GM19452 (cell line): ENCODE results near the gene NPAP1.
"Not testable (repeated sequence)": the region's sequence is repeated elsewhere in the genome, so short reads cannot be mapped to it uniquely, and the experiment has no call there.

Experiments used
- ATAC-seq: cut with Tn5 transposase; IDR thresholded peaks from one replicate; pipeline ENCODE4 v1.9.1; 2021; ENCODE audit not compliant: unreplicated experiment

Gene NPAP1, protein sequence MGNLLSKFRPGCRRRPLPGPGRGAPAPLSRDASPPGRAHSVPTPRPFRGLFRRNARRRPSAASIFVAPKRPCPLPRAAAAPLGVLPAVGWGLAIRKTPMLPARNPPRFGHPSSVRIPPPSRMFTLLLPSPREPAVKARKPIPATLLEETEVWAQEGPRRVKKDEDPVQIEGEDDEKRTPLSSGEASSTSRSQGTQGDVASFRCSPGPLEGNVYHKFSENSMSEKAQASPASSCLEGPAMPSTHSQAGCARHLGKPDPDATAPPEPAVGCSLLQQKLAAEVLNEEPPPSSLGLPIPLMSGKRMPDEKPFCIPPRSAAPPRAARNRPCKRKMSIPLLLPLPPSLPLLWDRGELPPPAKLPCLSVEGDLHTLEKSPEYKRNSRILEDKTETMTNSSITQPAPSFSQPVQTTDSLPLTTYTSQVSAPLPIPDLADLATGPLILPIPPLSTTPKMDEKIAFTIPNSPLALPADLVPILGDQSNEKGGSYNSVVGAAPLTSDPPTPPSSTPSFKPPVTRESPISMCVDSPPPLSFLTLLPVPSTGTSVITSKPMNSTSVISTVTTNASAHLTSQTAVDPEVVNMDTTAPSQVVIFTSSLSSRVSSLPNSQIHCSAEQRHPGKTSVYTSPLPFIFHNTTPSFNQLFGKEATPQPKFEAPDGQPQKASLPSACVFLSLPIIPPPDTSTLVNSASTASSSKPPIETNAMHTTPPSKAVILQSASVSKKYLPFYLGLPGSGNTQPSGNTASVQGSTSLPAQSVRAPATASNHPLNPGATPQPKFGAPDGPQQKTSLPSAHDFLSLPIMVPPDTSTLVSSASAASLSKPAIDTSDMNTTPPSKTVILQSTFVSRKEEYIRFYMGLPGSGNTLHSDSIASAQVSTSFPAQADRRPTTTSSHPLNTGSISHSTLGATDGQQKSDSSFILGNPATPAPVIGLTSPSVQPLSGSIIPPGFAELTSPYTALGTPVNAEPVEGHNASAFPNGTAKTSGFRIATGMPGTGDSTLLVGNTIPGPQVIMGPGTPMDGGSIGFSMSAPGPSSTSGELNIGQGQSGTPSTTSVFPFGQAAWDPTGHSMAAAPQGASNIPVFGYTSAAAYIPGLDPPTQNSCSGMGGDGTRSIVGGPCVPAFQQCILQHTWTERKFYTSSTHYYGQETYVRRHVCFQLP

DNA sequence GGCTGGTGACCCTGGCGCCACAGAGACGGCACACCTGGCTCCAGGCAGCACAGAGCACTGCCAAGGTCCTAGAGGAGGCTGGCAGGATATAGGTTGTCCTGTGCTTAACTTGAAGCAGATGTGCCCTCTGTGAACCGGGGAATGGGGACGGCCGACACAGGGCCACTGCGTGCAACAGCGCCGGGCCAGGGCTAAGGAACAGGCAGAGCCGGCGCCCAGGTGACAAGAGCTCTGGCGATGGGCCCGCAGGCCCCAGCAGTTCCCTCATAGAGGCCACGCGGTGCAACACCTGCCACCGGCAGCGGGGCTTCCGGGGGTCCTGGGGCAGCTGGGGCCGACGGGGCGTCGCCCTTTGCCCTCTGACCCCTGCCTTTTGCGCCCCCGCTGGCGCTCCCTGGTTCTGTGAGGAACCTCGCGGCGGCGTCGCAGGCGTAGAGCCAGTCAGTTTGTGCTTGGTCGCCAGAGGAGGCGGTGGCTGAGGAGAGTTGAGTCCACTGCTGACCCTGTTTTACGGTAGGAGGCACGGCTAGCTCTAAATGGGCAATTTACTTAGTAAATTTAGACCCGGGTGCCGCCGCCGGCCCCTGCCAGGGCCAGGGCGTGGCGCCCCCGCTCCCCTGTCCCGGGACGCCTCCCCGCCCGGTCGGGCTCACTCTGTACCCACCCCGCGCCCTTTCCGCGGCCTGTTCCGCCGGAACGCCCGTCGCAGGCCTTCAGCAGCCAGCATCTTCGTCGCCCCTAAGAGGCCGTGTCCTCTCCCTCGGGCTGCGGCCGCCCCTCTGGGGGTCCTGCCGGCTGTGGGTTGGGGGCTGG, at the start of gene NPAP1:
NPAP1 (plus strand) TSS at position 444 of the 813 bp plus-strand sequence; CDS start at position 537, 93 bp downstream.
- no peak for ATAC-seq

DNA sequence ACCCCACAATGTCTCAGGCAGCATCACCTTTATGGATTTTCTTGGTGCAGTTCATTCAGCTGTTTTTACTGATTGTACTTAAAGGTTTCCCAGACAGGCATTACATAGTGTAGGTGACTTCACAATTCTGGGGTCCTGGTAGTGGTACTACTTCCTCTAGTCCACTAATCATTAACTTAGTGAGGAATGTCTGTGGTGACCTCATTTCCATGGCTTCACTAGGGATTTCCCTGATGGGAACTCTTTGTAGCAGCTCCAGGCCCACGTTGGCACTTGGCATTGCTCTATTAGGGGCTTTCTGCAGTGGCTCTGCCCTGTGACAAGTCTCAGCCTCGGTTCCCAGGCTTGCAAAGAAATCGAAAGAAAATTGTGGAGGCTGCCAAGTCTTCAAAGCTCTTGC, 48.1 kb upstream of the NPAP1 start:
- ATAC-seq: no peak

DNA sequence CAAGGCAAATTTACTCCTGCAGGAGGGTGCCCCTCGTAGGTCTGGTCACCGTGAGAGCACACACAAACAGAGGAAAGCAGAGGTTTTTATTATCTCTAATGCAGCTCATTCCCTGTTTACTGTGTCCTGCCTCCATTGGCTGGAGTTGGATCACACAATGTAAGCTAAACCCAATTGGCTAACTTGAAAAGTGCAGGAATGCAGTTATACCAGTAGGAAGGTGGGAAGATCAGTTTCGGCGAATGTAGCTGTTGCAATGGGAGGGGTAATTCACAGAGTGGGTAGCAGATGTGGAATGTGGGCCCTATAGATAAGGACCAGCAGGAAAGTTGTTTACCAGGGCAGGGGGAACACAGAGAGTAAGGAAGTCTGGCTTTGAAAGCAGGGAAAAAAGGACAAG, 42.5 kb upstream of the NPAP1 start:
- no peak for ATAC-seq

DNA sequence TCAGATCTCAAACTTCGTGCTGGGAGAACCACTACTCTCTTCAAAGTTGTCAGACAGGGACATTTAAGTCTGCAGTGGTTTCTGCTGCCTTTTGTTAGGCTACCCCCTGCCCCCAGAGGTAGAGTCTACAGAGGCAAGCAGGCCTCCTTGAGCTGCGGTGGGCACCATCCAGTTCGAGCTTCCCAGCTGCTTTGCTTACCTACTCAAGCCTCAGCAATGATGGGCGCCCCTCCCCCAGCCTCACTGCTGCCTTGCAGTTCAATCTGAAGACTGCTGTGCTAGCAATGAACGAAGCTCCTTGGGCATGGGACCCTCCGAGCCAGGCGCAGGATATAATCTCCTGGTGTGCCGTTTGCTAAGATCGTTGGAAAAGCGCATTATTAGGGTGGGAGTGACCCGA, 36.2 kb upstream of the NPAP1 start:
- ATAC-seq: not testable (repeated sequence)

GRCh38 chr15:24645627-24646026, 29.9 kb upstream of the NPAP1 start:
- no peak for ATAC-seq

DNA sequence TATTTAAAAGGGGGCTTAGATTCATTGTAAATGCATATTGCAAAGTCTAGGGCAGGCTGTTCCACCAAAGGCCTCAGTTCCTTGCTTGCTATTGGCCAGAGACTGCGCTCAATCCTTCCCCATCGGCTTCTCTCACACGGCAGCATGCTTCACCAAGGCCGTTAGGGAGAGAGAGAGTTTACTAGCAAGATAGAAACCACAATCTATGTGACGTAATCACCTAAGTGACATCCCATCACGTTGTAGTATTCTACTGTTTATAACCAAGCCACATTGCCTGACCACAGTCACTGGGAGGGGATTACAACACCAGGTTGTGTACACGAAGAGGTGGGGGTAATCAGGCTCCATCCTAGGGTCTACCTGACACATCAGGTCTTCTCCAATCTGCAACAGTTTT, 16.0 kb upstream of the NPAP1 start:
- ATAC-seq: no peak

DNA sequence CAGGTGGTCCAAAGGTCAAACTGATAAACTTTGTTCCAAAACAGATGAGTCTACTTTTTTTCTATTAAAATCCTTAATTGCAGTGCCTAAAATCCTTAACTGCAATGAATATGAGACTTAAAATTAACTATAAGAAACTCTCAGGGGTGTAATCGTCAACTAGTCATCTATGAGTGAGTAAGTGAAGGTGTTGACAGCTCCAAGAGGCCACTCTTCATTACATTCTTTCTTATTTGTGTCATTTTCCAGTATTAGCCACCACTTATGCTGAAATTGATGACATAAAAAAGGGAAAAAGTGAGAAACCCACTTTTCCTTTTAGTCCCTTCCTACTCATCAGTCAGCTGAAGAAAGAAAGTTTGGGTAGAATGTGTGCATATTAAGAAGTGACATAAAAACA, 12.6 kb upstream of the NPAP1 start:
- no peak for ATAC-seq

DNA sequence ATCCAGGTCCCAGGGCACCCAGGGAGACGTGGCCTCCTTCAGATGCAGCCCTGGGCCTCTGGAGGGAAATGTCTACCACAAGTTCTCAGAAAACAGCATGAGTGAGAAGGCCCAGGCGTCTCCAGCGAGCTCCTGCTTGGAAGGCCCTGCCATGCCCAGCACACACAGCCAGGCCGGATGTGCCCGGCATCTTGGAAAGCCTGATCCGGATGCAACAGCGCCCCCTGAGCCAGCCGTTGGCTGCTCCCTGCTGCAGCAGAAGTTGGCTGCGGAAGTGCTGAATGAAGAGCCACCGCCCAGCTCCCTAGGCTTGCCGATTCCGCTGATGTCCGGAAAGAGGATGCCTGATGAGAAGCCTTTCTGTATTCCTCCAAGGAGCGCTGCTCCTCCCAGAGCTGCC, 856 bp downstream of the NPAP1 start:
- ATAC-seq: no peak

DNA sequence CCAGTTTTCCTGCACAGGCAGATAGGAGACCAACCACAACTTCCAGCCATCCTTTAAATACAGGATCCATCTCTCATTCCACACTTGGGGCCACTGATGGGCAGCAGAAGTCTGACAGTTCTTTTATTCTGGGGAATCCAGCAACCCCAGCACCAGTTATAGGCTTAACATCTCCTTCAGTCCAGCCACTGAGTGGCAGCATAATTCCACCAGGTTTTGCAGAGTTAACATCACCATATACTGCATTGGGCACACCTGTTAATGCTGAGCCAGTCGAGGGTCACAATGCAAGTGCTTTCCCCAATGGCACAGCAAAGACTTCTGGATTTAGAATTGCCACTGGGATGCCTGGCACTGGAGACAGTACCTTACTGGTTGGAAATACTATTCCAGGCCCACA, 2.9 kb downstream of the NPAP1 start:
- no peak for ATAC-seq

DNA sequence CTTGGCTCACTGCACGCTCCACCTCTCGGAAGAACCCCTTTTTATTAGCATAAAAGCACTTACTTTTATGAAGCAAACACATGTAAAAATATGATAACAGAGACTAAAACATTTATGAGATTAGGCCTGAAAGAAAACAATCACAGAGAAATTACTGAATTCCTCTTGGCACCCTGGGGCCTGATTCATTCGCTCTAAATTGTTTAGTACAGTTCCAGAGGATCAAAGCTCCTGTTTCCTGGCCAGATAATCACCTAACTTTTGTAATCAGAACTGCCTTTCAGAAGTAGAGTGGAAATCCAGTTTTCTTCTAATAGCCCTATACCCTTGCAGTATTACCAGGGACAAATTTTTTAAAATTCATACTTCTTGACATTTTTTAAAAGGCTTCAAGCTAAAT, 6.4 kb downstream of the NPAP1 start:
- ATAC-seq: no peak

DNA sequence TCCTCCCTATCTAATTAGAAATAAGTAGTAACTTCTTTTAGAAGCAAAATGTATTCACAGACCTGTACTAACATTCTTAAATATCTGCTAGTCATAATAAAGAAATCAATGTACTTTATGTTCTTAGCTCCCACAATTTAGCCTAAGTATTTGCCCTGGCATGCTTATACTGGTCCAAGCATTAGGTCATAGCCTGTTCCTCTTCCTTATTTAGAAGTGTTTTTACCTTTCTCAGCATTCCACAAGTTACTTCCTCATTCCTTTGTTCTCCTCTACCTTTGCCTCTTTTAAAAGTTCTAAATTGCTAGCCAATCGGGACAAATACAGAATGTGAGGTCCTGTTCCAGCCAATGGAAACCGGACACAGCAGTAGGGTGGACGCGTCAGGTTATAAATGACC, 7.3 kb downstream of the NPAP1 start:
- not testable (repeated sequence) for ATAC-seq

DNA sequence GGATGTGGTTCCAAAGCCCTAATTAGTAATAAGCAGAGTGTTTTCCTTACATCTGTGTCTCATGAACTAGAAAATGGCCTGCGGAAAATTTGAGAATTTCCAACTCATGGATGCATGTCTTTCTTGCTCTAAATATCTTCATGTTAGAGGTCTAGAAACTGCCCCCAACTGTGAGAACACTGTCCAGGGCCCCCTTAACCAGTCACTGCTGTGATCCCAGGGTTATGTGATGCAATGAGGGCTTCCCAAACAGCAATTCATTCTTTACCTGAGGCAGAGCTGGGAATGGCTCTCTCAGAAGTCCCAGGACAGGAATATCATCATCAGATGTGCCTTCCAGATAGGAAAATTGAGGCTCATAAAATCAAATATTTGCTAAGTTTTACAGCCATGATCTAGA, 8.2 kb downstream of the NPAP1 start:
- ATAC-seq: no peak

- no peak for ATAC-seq
Measured at GRCh38 chr15:24684313-24684712, 8.7 kb downstream of the NPAP1 start.

GRCh38 chr15:24696201-24696600, 20.6 kb downstream of the NPAP1 start:
- no peak for ATAC-seq

- ATAC-seq: no peak
Measured at GRCh38 chr15:24696842-24697241, 21.3 kb downstream of the NPAP1 start.

GRCh38 chr15:24718289-24719082, 42.9 kb downstream of the NPAP1 start:
- no peak for ATAC-seq

DNA sequence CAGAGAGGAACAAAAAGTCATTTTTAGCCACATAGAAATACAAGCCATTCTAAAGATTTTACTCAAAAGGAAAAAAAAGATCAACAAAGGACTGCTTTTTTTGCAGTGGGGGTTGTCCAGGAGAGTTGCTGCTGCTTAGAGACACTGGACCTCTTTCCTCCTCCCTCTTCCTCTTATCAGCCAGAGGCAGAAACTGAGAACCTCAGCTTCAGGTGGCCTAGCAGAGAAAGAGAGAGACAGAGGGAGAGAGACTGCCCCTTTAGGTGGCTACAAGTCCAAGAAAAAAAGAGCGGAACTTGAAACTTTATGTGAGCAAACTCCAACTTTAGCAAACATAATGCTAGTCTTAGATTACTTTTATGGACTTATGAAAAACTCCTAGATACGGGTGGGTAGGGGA, 54.2 kb downstream of the NPAP1 start:
- ATAC-seq: no peak
